Nephron progenitor cell (in vitro differentiated cells): ENCODE measurements around the gene ANO9.

Experiments used
- DNase-seq: peaks from one replicate; pipeline ENCODE4 v3.0.0; 2021
- H3K27ac Mint-ChIP-seq: 2 replicates; pipeline ENCODE4 v1.8.0; 2021; ENCODE audit warnings: mild to moderate bottlenecking, moderate library complexity, mixed read lengths
- H3K27me3 Mint-ChIP-seq: 2 replicates; pipeline ENCODE4 v1.8.0; 2021; ENCODE audit warnings: mild to moderate bottlenecking, low read depth, mixed read lengths; ENCODE audit not compliant: poor library complexity
- H3K36me3 Mint-ChIP-seq: 2 replicates; pipeline ENCODE4 v1.8.0; 2021; ENCODE audit warnings: low read depth, mixed read lengths
- H3K4me1 Mint-ChIP-seq: 2 replicates; pipeline ENCODE4 v1.8.0; 2021; ENCODE audit warnings: mixed read lengths
- H3K4me3 Mint-ChIP-seq: 2 replicates; pipeline ENCODE4 v1.8.0; 2021; ENCODE audit warnings: mild to moderate bottlenecking, moderate library complexity, mixed read lengths
- H3K9me3 Mint-ChIP-seq: 2 replicates; pipeline ENCODE4 v1.8.0; 2021; ENCODE audit warnings: mild to moderate bottlenecking, moderate library complexity, mixed read lengths
- TF ChIP-seq, protein P1 (sequence below): fragments of 200-600 bp; sonication (generic); IDR thresholded peaks from 2 replicates; pipeline ENCODE4 v1.5.0; 2021; ENCODE audit warnings: antibody characterized with exemption

Gene ANO9

DNA sequence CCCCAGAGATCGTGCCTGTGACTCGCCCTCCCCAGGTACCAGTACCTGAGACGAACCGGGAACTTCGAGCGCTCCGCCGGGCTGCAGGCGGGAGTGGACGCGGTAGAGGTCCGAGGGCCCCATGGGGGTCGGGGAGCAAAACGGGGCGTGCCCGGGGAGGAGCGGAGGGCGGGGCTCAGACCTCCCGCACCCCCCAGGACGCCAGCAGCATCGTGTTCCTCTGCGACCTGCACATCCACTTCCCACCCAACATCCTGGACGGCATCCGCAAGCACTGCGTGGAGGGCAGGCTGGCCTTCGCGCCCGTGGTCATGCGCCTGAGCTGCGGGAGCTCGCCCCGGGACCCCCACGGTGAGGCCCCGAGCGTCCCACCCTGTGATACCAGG lies 61.7 kb downstream of the ANO9 start:
- H3K4me3 Mint-ChIP-seq = no peak overlapping the region
- H3K27ac Mint-ChIP-seq = no peak overlapping the region
- H3K27me3 Mint-ChIP-seq = peaks cover 3% of the 10 kb centered on the region
- peaks cover 6% of the 10 kb centered on the region for H3K9me3 Mint-ChIP-seq
- TF ChIP-seq, protein P1, sequence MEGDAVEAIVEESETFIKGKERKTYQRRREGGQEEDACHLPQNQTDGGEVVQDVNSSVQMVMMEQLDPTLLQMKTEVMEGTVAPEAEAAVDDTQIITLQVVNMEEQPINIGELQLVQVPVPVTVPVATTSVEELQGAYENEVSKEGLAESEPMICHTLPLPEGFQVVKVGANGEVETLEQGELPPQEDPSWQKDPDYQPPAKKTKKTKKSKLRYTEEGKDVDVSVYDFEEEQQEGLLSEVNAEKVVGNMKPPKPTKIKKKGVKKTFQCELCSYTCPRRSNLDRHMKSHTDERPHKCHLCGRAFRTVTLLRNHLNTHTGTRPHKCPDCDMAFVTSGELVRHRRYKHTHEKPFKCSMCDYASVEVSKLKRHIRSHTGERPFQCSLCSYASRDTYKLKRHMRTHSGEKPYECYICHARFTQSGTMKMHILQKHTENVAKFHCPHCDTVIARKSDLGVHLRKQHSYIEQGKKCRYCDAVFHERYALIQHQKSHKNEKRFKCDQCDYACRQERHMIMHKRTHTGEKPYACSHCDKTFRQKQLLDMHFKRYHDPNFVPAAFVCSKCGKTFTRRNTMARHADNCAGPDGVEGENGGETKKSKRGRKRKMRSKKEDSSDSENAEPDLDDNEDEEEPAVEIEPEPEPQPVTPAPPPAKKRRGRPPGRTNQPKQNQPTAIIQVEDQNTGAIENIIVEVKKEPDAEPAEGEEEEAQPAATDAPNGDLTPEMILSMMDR = no peak
- peaks cover 20% of the 10 kb centered on the region for H3K4me1 Mint-ChIP-seq
- H3K36me3 Mint-ChIP-seq = peaks cover 58% of the 10 kb centered on the region
- no peak for DNase-seq

DNA sequence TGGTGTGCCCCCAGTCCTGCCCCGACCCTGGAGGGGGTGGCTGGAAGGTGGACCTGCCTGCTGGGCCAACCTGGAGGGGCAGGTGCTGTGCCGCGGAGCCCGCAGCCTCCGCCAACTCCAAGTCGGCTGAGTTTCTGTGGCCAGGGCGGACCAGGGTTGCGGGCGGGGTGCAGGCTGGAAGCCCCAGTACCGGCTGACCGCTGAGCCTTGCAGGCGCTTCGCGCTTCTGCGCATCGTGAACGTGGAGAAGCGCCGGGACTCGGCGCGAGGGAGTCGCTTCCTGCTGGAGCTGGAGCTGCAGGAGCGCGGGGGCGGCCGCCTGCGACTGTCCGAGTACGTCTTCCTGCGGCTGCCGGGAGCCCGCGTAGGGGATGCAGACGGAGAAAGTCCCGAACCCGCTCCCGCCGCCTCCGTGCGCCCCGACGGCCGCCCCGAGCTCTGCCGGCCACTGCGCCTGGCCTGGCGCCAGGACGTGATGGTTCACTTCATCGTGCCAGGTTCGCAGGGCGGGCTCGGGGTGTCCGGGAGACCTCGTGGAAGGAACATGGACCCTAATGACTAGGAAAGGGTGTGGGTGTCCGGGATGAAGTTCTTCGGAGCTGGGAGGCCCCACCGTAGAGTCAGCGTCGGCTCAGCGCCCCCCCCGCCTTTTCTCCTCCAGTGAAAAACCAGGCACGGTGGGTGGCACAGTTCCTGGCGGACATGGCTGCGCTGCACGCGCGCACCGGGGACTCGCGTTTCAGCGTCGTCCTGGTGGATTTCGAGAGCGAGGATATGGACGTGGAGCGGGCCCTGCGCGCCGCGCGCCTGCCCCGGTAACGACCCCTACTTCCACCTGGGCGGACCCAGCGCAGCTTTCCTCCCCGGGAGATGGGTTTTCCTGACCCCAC lies 62.4 kb downstream of the ANO9 start:
- no peak overlapping the region for H3K4me3 Mint-ChIP-seq
- H3K36me3 Mint-ChIP-seq = peaks cover 58% of the 10 kb centered on the region
- peaks cover 20% of the 10 kb centered on the region for H3K4me1 Mint-ChIP-seq
- peaks cover 6% of the 10 kb centered on the region for H3K9me3 Mint-ChIP-seq
- no peak overlapping the region for H3K27ac Mint-ChIP-seq
- DNase-seq = no peak
- TF ChIP-seq, protein P1 = no peak
- peaks cover 3% of the 10 kb centered on the region for H3K27me3 Mint-ChIP-seq

DNA sequence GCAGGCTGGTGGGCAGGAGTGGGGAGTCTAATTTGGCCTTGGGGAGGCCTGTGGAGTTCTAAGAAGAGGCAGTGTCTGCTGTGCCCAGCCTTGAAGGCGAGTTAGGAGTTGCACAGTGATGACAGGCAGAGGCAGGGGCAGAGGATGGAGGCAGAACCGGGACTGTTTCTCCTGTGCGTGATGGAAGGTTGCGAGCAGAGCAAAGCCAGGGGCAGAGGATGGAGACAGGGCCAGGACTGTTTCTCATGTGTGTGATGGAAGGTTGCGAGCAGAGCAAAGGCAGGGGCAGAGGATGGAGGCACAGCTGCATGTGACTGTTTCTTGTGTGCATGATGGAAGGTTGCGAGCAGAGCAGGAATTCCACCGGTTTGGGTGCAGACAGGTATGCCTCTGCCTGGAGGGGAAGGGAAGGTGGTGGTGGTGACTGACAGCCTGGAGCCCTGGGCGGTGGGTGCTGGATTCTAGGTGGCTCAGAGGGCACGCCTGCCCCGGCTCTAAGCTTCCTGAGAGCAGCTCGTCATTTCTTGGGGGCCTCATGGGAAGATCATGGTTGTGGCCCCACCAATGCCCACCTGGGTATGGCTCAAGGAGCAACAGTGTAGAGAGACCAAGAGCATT lies 63.8 kb downstream of the ANO9 start:
- H3K4me1 Mint-ChIP-seq = peaks cover 8% of the 10 kb centered on the region
- TF ChIP-seq, protein P1 = no peak
- H3K4me3 Mint-ChIP-seq = no peak overlapping the region
- peak overlapping the region; percentile 28 for H3K27ac Mint-ChIP-seq
- H3K36me3 Mint-ChIP-seq = peaks cover 56% of the 10 kb centered on the region
- H3K9me3 Mint-ChIP-seq = no peaks in the 10 kb centered on the region
- DNase-seq = no peak
- no peaks in the 10 kb centered on the region for H3K27me3 Mint-ChIP-seq

DNA sequence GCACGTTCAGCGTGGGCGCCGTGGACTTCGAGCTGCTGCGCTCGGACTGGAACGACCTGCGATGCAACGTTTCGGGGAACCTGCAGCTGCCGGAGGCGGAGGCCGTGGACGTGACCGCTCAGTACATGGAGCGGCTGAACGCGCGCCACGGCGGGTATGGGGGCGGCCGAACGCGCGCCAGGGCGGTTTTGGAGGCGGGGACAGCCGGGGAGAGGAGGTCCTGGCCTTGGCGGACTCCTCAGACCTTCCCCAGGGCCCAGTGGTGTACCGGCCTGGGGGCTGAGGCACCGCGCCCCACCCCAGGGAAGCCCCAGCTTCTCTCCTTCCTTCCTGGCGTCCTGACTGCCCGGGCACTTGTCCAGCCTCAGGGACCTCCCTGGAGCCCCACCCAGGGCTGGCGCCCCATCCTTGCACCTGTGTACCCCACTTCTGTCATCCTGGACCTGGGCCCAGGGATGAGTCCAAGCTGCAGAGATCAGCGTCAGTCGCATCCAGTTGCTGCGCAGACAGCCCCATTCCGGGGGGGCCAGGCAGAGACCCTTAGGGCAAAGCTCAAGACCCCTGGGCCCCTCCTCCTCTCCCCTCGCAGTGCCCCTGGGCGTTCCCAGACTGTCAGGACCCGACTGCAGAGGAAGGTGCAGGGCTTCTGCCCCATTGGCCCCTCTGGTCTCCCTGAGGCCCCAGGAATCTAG lies 64.5 kb downstream of the ANO9 start:
- Mint-ChIP-seq H3K4me1 (peaks cover 5% of the 10 kb centered on the region), H3K36me3 (peaks cover 56% of the 10 kb centered on the region), H3K27ac (no peak overlapping the region), H3K9me3 (peaks cover under 1% of the 10 kb centered on the region), H3K27me3 (no peaks in the 10 kb centered on the region), H3K4me3 (no peak overlapping the region)
- DNase-seq = no peak
- TF ChIP-seq, protein P1 = no peak

DNA sequence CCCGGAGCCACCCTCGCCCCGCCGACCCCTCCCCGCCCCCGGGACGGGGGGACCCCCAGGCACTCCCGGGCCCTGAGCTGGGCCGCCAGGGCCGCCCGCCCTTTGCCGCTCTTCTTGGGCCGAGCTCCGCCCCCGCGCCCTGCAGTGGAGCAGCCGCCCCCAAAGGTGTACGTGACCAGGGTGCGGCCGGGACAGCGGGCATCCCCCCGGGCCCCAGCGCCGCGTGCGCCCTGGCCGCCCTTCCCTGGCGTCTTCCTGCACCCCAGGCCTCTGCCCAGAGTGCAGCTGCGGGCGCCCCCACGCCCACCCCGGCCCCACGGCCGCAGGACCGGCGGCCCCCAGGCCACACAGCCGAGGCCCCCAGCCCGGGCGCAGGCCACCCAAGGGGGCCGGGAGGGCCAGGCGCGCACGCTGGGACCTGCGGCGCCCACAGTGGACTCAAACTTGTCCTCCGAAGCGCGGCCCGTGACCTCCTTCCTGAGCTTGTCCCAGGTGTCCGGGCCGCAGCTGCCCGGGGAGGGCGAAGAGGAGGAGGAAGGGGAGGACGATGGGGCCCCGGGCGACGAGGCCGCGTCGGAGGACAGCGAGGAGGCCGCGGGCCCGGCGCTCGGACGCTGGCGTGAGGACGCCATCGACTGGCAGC lies 65.2 kb downstream of the ANO9 start:
- H3K36me3 Mint-ChIP-seq = peaks cover 57% of the 10 kb centered on the region
- H3K9me3 Mint-ChIP-seq = peaks cover 3% of the 10 kb centered on the region
- no peaks in the 10 kb centered on the region for H3K4me1 Mint-ChIP-seq
- no peak overlapping the region for H3K4me3 Mint-ChIP-seq
- DNase-seq = no peak
- H3K27me3 Mint-ChIP-seq = no peaks in the 10 kb centered on the region
- no peak overlapping the region for H3K27ac Mint-ChIP-seq
- TF ChIP-seq, protein P1 = no peak
